ENCODE results near the gene DDX23. TPM values are rescaled to one million over a fixed set of nuclear protein-coding genes. Genes with fewer than 3 reads are reported as not detected.

Gene DDX23
- total RNA-seq, 5 donors from 2014 or later (not counting 1 experiment from before 2014, with no cell fraction given) = 86.8 to 158 (median 144) TPM

- peak in 8 of 35 experiments; percentile 6 to 32 (median 17) for DNase-seq
- no peak overlapping the region for H3K27ac Mint-ChIP-seq
- POLR2A ChIA-PET = no interaction called here
Measured at GRCh38 chr12:48824112-48824511, 27.9 kb downstream of the DDX23 start.

GRCh38 chr12:48823281-48823680 lies 28.7 kb downstream of the DDX23 start:
- WGBS (ENCODE audit: insufficient coverage) = 83% methylated on average over 10 of the region's 11 CpGs
- Mint-ChIP-seq H3K36me3 (no peaks in the 10 kb centered on the region), H3K4me1 (peaks cover 8 to 13% (median 9%) of the 10 kb centered on the region in 3 donors), H3K4me3 (no peak overlapping the region), H3K27me3 (no peaks in the 10 kb centered on the region), H3K9me3 (no peaks in the 10 kb centered on the region), H3K27ac (peak overlapping the region in 1 of 2 donors; percentile 16)
- no peaks in the 10 kb centered on the region for H3K27me3 ChIP-seq (replicated peaks in 1 of 2; ENCODE audit: control insufficient read depth in 2 of 2, extremely low read depth in 1 of 2, insufficient read depth in 2 of 2, low read length in 1 of 2)
- DNase-seq (no peak), ATAC-seq (replicated peaks in 1 of 4) (no peak)
- H3K4me3 ChIP-seq (ENCODE audit: control insufficient read depth in 1 of 2, extremely low read depth in 1 of 2, low read length in 1 of 2) = no peak overlapping the region
- H3K36me3 ChIP-seq (ENCODE audit: control insufficient read depth in 2 of 2, extremely low read depth in 1 of 2, insufficient read depth in 1 of 2, low read length in 1 of 2) = peaks cover 0 to 4% of the 10 kb centered on the region in 2 donors
- H3K4me1 ChIP-seq (ENCODE audit: control insufficient read depth in 1 of 2, extremely low read depth in 1 of 2, insufficient read depth in 2 of 2, low read length in 2 of 2) = peaks cover 0 to 13% of the 10 kb centered on the region in 2 experiments
- POLR2A ChIA-PET = no interaction called here
- no peaks in the 10 kb centered on the region for H3K9me3 ChIP-seq
- CTCF ChIA-PET = no interaction called here
- H3K27ac ChIP-seq (ENCODE audit: low read length) = no peak overlapping the region

More at GRCh38 chr12:48824112-48824511, 27.9 kb downstream of the DDX23 start:
- WGBS (ENCODE audit: insufficient coverage) = 70% methylated on average over 11 of the region's 12 CpGs
- Histone ChIP-seq H3K9me3 (no peaks in the 10 kb centered on the region), H3K36me3 (ENCODE audit: control insufficient read depth in 2 of 2, extremely low read depth in 1 of 2, insufficient read depth in 1 of 2, low read length in 1 of 2) (peaks cover 5 to 12% of the 10 kb centered on the region in 2 donors), H3K4me1 (ENCODE audit: control insufficient read depth in 1 of 2, extremely low read depth in 1 of 2, insufficient read depth in 2 of 2, low read length in 2 of 2) (peaks cover 0 to 9% of the 10 kb centered on the region in 2 experiments), H3K4me3 (ENCODE audit: control insufficient read depth in 1 of 2, extremely low read depth in 1 of 2, low read length in 1 of 2) (no peak overlapping the region), H3K27ac (ENCODE audit: low read length) (no peak overlapping the region), H3K27me3 (replicated peaks in 1 of 2; ENCODE audit: control insufficient read depth in 2 of 2, extremely low read depth in 1 of 2, insufficient read depth in 2 of 2, low read length in 1 of 2) (no peaks in the 10 kb centered on the region)
- H3K27me3 Mint-ChIP-seq = no peaks in the 10 kb centered on the region
- no peak overlapping the region for H3K4me3 Mint-ChIP-seq
- H3K4me1 Mint-ChIP-seq = peaks cover 4 to 9% (median 7%) of the 10 kb centered on the region in 3 donors
- H3K36me3 Mint-ChIP-seq = no peaks in the 10 kb centered on the region
- ATAC-seq (replicated peaks in 1 of 4) = peak in 3 of 4 experiments; percentile 11 to 43 (median 41)
- CTCF ChIA-PET = no interaction called here
- no peaks in the 10 kb centered on the region for H3K9me3 Mint-ChIP-seq

- no peak overlapping the region for H3K27ac ChIP-seq (ENCODE audit: low read length)
- H3K9me3 ChIP-seq = no peaks in the 10 kb centered on the region
- Mint-ChIP-seq H3K9me3 (no peaks in the 10 kb centered on the region), H3K4me3 (no peak overlapping the region), H3K27me3 (no peaks in the 10 kb centered on the region), H3K36me3 (no peaks in the 10 kb centered on the region), H3K4me1 (peaks cover 10 to 16% (median 13%) of the 10 kb centered on the region in 3 donors), H3K27ac (peak overlapping the region in 1 of 2 donors; percentile 74)
- peaks cover 0 to 3% of the 10 kb centered on the region in 2 donors for H3K36me3 ChIP-seq (ENCODE audit: control insufficient read depth in 2 of 2, extremely low read depth in 1 of 2, insufficient read depth in 1 of 2, low read length in 1 of 2)
- 100% methylated on average over 1 of the region's 2 CpGs for WGBS (ENCODE audit: insufficient coverage)
- DNase-seq (no peak), ATAC-seq (replicated peaks in 1 of 4) (no peak)
- peaks cover 0 to 17% of the 10 kb centered on the region in 2 experiments for H3K4me1 ChIP-seq (ENCODE audit: control insufficient read depth in 1 of 2, extremely low read depth in 1 of 2, insufficient read depth in 2 of 2, low read length in 2 of 2)
- ChIA-PET POLR2A (no interaction called here), CTCF (no interaction called here)
- no peak overlapping the region for H3K4me3 ChIP-seq (ENCODE audit: control insufficient read depth in 1 of 2, extremely low read depth in 1 of 2, low read length in 1 of 2)
- H3K27me3 ChIP-seq (replicated peaks in 1 of 2; ENCODE audit: control insufficient read depth in 2 of 2, extremely low read depth in 1 of 2, insufficient read depth in 2 of 2, low read length in 1 of 2) = peaks cover 0 to 3% of the 10 kb centered on the region in 2 experiments
Measured at GRCh38 chr12:48822711-48823110, 29.3 kb downstream of the DDX23 start.

GRCh38 chr12:48822139-48822538 lies 29.8 kb downstream of the DDX23 start:
- Histone ChIP-seq H3K9me3 (no peaks in the 10 kb centered on the region), H3K36me3 (ENCODE audit: control insufficient read depth in 2 of 2, extremely low read depth in 1 of 2, insufficient read depth in 1 of 2, low read length in 1 of 2) (peaks cover 0 to under 1% of the 10 kb centered on the region in 2 donors), H3K27ac (ENCODE audit: low read length) (no peak overlapping the region), H3K27me3 (replicated peaks in 1 of 2; ENCODE audit: control insufficient read depth in 2 of 2, extremely low read depth in 1 of 2, insufficient read depth in 2 of 2, low read length in 1 of 2) (peaks cover 0 to 8% of the 10 kb centered on the region in 2 experiments), H3K4me1 (ENCODE audit: control insufficient read depth in 1 of 2, extremely low read depth in 1 of 2, insufficient read depth in 2 of 2, low read length in 2 of 2) (peaks cover 2 to 23% of the 10 kb centered on the region in 2 experiments), H3K4me3 (ENCODE audit: control insufficient read depth in 1 of 2, extremely low read depth in 1 of 2, low read length in 1 of 2) (no peak overlapping the region)
- ATAC-seq (replicated peaks in 1 of 4) (no peak), DNase-seq (no peak)
- Mint-ChIP-seq H3K27me3 (no peaks in the 10 kb centered on the region), H3K4me3 (no peak overlapping the region), H3K27ac (peak overlapping the region in 1 of 2 donors; percentile 74), H3K36me3 (no peaks in the 10 kb centered on the region), H3K9me3 (no peaks in the 10 kb centered on the region), H3K4me1 (peaks cover 16 to 22% (median 17%) of the 10 kb centered on the region in 3 donors)
- 60% methylated on average over 1 of the region's 5 CpGs for WGBS (ENCODE audit: insufficient coverage)
- ChIA-PET CTCF (no interaction called here), POLR2A (no interaction called here)

- Mint-ChIP-seq H3K4me1 (peaks cover 30 to 40% (median 33%) of the 10 kb centered on the region in 3 donors), H3K36me3 (no peaks in the 10 kb centered on the region), H3K27me3 (peaks cover 0 to 4% of the 10 kb centered on the region in 2 donors), H3K27ac (no peak overlapping the region), H3K4me3 (peak overlapping the region; percentile 63 to 91 (median 74)), H3K9me3 (no peaks in the 10 kb centered on the region)
- CTCF ChIA-PET = no interaction called here
- DNase-seq = no peak
- no peaks in the 10 kb centered on the region for H3K9me3 ChIP-seq
- H3K36me3 ChIP-seq (ENCODE audit: control insufficient read depth in 2 of 2, extremely low read depth in 1 of 2, insufficient read depth in 1 of 2, low read length in 1 of 2) = no peaks in the 10 kb centered on the region
- H3K4me1 ChIP-seq (ENCODE audit: control insufficient read depth in 1 of 2, extremely low read depth in 1 of 2, insufficient read depth in 2 of 2, low read length in 2 of 2) = peaks cover 8 to 41% of the 10 kb centered on the region in 2 experiments
- peaks cover 0 to 17% of the 10 kb centered on the region in 2 experiments for H3K27me3 ChIP-seq (replicated peaks in 1 of 2; ENCODE audit: control insufficient read depth in 2 of 2, extremely low read depth in 1 of 2, insufficient read depth in 2 of 2, low read length in 1 of 2)
- no peak overlapping the region for H3K27ac ChIP-seq (ENCODE audit: low read length)
- WGBS (ENCODE audit: insufficient coverage) = 100% methylated on average over 2 of the region's 5 CpGs
- ATAC-seq (replicated peaks in 1 of 4) = no peak
- POLR2A ChIA-PET = interaction anchor here in 1 of 2 donors (0.5 kb wide), 1 partner anchor 128 kb away, joined by 3 read pairs; no protein-coding TSS in a partner anchor
- no peak overlapping the region for H3K4me3 ChIP-seq (ENCODE audit: control insufficient read depth in 1 of 2, extremely low read depth in 1 of 2, low read length in 1 of 2)
Measured at GRCh38 chr12:48819986-48820725, 31.8 kb downstream of the DDX23 start.

- peak overlapping the region; percentile 23 to 58 for H3K27ac Mint-ChIP-seq
- Histone ChIP-seq H3K4me3 (ENCODE audit: control insufficient read depth in 1 of 2, extremely low read depth in 1 of 2, low read length in 1 of 2) (peak overlapping the region; percentile 15 to 59), H3K27ac (ENCODE audit: low read length) (no peak overlapping the region), H3K4me1 (ENCODE audit: control insufficient read depth in 1 of 2, extremely low read depth in 1 of 2, insufficient read depth in 2 of 2, low read length in 2 of 2) (peaks cover 8 to 46% of the 10 kb centered on the region in 2 experiments), H3K27me3 (replicated peaks in 1 of 2; ENCODE audit: control insufficient read depth in 2 of 2, extremely low read depth in 1 of 2, insufficient read depth in 2 of 2, low read length in 1 of 2) (peaks cover 0 to 17% of the 10 kb centered on the region in 2 experiments), H3K36me3 (ENCODE audit: control insufficient read depth in 2 of 2, extremely low read depth in 1 of 2, insufficient read depth in 1 of 2, low read length in 1 of 2) (no peaks in the 10 kb centered on the region), H3K9me3 (no peaks in the 10 kb centered on the region)
- ChIA-PET POLR2A (interaction anchor here in 1 of 2 donors (0.6 kb wide), 1 partner anchor 578 kb away, joined by 3 read pairs; no protein-coding TSS in a partner anchor), CTCF (interaction anchor here in 1 of 2 donors (0.5 kb wide), 1 partner anchor 184 kb away, joined by 3 read pairs; no protein-coding TSS in a partner anchor)
- no peaks in the 10 kb centered on the region for H3K9me3 Mint-ChIP-seq
- 54% methylated on average over 14 of the region's 37 CpGs for WGBS (ENCODE audit: insufficient coverage)
- no peaks in the 10 kb centered on the region for H3K36me3 Mint-ChIP-seq
- peaks cover 28 to 40% (median 37%) of the 10 kb centered on the region in 3 donors for H3K4me1 Mint-ChIP-seq
- peak overlapping the region; percentile 74 to 91 (median 86) for H3K4me3 Mint-ChIP-seq
- H3K27me3 Mint-ChIP-seq = peaks cover 0 to 4% of the 10 kb centered on the region in 2 donors
- peak; percentile 2 to 28 (median 16) for ATAC-seq (replicated peaks in 1 of 4)
- DNase-seq = peak in 18 of 35 experiments; percentile 4 to 51 (median 16)
Measured at GRCh38 chr12:48818831-48819590, 33.0 kb downstream of the DDX23 start.

All from T-cell (primary cell).